Epithelial cell of proximal tubule (primary cell): Measurements from ENCODE around the gene IQCE. TPM values are rescaled to one million over a fixed set of nuclear protein-coding genes. Genes with fewer than 3 reads are reported as not detected.
A peak's percentile ranks its signal among the peaks of the same experiment; 100 is the strongest.
"Not testable (repeated sequence)": the region's sequence is repeated elsewhere in the genome, so short reads cannot be mapped to it uniquely, and the experiment has no call there.

Source experiments
- DNase-seq: peaks from one replicate; pipeline ENCODE4 v3.0.0-alpha.2; 2011; ENCODE audit warnings: low read depth
- H3K4me3 ChIP-seq: 2 replicates; pipeline ENCODE4 v1.5.1; 2011; ENCODE audit warnings: low read depth, mild to moderate bottlenecking, low read length
- total RNA-seq: library from RNA; depleted of rRNA; stranded (reverse); fragments of >200 nt; gene quantifications from 2 replicates; pipeline ENCODE4 v1.2.3, GENCODE V29; 2015
- TF ChIP-seq, protein P1 (sequence below): conservative IDR thresholded peaks from 2 replicates; pipeline ENCODE4 v1.5.1; 2012; ENCODE audit warnings: low read depth, mild to moderate bottlenecking, low read length

IQCE gene
- total RNA-seq, 1 donor from 2014 or later, result 25.0 TPM

DNA sequence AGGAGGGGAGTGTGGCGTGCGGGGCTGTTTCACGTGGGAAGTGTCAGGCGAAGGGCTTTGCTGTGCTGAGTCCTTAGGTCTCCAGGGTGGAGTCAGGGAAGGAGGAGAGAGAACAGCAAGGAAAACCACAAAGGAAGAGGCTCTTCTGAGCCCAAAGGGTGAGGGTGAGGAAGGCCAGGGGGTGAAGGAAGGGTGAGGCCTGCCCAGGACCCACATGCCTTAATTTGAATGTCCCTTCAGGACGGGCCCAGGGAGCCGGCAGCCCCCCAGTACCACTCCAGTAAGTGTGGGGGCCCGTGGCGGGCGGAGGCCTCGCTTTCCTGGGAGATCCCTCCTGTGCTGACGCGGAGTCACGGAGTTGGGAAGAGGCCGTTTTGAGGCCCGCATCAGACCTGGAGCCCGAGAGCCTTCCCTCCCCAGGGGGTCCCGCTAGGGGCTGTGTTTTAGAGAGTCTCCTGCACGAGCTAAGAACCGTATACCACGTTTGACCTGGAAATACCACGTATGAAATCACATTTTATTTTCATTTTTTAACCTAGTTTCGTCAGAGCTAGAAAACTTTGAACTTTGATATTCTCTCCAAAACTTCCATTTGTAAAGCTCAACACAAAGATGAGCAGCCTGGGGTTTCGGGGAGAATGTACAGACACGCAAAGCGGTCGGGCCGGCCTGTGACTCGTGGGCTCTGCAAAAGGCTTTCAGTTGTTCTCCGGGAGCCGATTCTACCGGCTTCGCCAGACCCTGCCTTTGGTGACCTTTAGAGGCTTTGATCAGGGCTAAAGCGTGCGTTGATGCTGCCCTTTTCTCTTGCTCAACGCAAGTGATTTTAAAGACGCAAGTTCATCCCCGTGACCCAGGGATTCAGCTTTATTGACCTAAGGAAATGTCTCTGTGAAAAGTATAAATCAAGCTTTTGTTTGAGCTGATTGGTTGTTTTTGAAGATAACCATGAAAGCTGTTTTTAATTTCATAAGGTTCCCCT lies 49.4 kb downstream of the IQCE start:
- no peak for DNase-seq
- TF ChIP-seq, protein P1, sequence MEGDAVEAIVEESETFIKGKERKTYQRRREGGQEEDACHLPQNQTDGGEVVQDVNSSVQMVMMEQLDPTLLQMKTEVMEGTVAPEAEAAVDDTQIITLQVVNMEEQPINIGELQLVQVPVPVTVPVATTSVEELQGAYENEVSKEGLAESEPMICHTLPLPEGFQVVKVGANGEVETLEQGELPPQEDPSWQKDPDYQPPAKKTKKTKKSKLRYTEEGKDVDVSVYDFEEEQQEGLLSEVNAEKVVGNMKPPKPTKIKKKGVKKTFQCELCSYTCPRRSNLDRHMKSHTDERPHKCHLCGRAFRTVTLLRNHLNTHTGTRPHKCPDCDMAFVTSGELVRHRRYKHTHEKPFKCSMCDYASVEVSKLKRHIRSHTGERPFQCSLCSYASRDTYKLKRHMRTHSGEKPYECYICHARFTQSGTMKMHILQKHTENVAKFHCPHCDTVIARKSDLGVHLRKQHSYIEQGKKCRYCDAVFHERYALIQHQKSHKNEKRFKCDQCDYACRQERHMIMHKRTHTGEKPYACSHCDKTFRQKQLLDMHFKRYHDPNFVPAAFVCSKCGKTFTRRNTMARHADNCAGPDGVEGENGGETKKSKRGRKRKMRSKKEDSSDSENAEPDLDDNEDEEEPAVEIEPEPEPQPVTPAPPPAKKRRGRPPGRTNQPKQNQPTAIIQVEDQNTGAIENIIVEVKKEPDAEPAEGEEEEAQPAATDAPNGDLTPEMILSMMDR, result no peak
- H3K4me3 ChIP-seq, result no peak overlapping the region

DNA sequence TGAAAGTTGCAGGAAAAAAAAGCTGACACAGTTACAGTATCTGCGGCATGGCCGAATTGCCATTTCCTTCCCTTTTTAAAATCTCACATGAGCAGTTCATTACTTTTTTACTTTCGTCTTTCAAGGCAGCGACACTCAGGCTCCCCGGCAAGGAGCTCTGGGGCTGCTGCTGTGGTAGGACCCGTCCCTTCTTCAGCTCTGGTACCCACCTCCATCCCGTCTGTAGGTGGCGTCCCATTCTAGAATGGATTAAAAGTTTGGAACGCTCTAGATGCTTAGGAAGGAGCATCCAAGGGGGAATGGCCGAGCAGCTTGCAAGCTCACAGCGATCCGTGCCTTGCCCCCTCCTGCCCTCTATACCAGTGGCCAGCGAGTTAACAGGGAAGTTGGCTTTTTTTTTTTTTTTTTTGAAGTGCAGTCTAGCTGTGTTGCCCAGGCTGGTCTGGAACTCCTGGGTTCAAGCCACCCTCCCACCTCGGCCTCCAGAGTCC lies 50.2 kb downstream of the IQCE start:
- TF ChIP-seq, protein P1, result peak; percentile 57
- DNase-seq, result no peak
- H3K4me3 ChIP-seq, result no peak overlapping the region

DNA sequence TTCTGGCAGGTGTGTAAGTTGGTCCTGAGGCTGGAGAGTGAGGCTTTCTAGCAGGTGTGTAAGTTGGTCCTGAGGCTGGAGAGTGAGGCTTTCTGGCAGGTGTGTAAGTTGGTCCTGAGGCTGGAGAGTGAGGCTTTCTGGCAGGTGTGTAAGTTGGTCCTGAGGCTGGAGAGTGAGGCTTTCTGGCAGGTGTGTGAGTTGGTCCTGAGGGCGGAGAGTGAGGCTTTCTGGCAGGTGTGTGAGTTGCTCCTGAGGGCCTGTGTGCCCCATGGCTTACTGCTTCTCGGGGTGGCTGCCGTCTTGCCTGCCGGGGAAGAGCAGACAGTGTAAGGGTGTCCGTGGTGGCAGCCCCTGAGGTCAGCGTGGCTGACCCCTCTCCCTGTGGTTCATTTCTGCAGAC lies 50.9 kb downstream of the IQCE start:
- not testable (repeated sequence) for DNase-seq, H3K4me3 ChIP-seq

DNA sequence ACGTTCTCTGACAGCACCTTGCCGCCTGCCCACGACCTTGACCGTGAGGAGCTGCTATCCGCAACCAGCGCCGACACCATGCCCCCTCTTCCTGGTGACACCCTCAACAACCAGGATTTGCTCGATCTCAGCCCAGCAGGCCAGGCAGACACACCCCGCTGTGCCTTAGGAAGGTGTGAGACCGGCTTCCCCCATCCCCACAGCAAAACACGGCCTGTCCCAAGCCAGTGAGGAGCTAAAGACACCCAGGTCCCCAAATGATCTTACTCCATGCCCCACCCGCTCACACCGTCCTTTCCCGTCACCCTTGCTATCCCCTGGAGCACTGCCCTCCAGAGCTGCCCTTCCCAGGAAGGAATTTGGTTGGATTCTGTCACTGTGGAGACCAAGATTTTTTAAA lies 51.7 kb downstream of the IQCE start:
- H3K4me3 ChIP-seq, result no peak overlapping the region
- no peak for DNase-seq
- TF ChIP-seq, protein P1, result no peak

DNA sequence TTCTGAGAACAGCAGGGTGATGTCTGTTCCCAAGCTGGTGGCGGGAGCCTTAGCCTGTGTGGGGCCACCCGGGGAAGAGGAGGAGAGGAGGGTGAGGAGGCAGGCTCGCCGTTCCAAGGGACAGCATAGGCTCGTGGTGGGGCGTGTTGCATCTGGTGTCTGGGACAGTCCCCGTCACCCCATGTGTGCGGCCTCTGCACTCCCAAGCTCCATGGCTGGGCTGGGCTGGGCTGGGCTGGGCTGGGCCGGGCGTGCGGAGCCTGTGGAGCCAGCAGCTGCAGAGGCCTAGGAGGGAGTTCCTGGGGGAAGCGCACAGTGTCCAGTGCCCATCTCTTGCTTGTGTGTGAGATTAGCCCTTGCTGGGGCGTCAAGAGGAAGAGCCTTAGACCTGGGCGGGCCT lies 52.1 kb downstream of the IQCE start:
- TF ChIP-seq, protein P1, result no peak
- no peak for DNase-seq
- H3K4me3 ChIP-seq, result no peak overlapping the region

DNA sequence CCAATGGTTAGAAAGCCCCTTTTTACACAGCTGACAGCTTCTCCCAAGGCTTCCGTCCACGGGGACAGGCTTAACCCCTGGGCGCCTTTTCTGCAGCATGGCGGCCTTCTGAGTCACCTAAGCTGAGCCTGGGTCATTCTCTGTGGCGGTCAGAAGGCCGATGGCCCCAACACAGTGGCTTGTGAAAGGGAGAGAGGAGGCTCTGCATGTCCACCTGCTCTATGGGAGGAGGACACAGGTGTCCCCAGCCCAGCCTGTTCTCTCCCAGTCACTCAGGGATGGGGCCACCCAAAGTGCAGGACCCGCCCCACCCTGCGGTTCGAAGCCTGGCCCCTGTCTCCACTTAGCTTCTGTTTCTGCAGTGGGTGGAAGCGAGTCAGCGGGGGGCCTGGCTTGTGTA lies 52.6 kb downstream of the IQCE start:
- no peak for DNase-seq
- H3K4me3 ChIP-seq, result no peak overlapping the region
- TF ChIP-seq, protein P1, result no peak

DNA sequence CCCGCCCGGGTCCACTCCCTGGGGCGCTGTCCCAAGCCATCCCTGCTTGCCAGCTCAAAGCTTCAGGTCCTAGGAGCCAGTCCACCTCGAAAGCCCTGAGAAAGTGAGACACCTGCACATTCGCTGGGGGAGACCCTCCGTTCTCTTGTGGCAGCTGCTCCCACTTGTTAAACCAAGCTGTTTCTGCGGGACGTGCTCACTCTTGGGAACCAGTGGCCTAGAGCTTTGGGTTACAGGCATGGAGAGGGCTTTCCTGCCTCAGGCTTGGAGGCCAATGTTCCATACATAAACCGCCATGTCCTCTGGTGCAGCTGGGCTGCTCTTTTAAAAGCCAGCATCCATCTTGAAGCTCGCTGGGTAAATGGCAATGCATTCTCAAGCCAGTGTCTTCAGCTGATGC lies 53.1 kb downstream of the IQCE start:
- no peak overlapping the region for H3K4me3 ChIP-seq
- no peak for DNase-seq

More for the DNA sequence above, 53.1 kb downstream of the IQCE start:
- TF ChIP-seq, protein P1, result no peak
